ENCODE data around the gene SMC6.

SMC6 gene

GRCh38 chr2:17717666-17718065 is 35.9 kb downstream of the SMC6 start:
- no peak for TF ChIP-seq POLR2AphosphoS5 (IDR thresholded peaks at IDR 0.05; ENCODE audit: low read depth, low read length)
- no peak for TF ChIP-seq FOXP2 (optimal IDR thresholded peaks at IDR 0.05; ENCODE audit: borderline replicate concordance, extremely low read depth, extremely low read length, insufficient read depth)
- TF ChIP-seq SIN3A (IDR thresholded peaks at IDR 0.05; ENCODE audit: borderline replicate concordance, insufficient read depth, low read length): no peak
- no peak for TF ChIP-seq TAF1 (IDR thresholded peaks at IDR 0.05; ENCODE audit: borderline replicate concordance, insufficient read depth, low read length)
- TF ChIP-seq REST (IDR thresholded peaks at IDR 0.05; ENCODE audit: insufficient read depth in 1 of 2, low read depth in 2 of 2, low read length in 2 of 2): no peak

- TF ChIP-seq FOXP2 (optimal IDR thresholded peaks at IDR 0.05; ENCODE audit: borderline replicate concordance, extremely low read depth, extremely low read length, insufficient read depth): no peak
These were observed 40.3 kb downstream of the SMC6 start for GRCh38 chr2:17713291-17713690.

GRCh38 chr2:17710547-17711248 is 42.9 kb downstream of the SMC6 start:
- no peak for TF ChIP-seq SIN3A (IDR thresholded peaks at IDR 0.05; ENCODE audit: borderline replicate concordance, insufficient read depth, low read length)
- TF ChIP-seq FOXP2 (optimal IDR thresholded peaks at IDR 0.05; ENCODE audit: borderline replicate concordance, extremely low read depth, extremely low read length, insufficient read depth): no peak
- TF ChIP-seq POLR2AphosphoS5 (IDR thresholded peaks at IDR 0.05; ENCODE audit: low read depth, low read length): no peak
- no peak for TF ChIP-seq REST (IDR thresholded peaks at IDR 0.05; ENCODE audit: insufficient read depth in 1 of 2, low read depth in 2 of 2, low read length in 2 of 2)
- TF ChIP-seq TAF1 (IDR thresholded peaks at IDR 0.05; ENCODE audit: borderline replicate concordance, insufficient read depth, low read length): no peak

GRCh38 chr2:17709897-17710296 is 43.7 kb downstream of the SMC6 start:
- TF ChIP-seq POLR2AphosphoS5 (IDR thresholded peaks at IDR 0.05; ENCODE audit: low read depth, low read length): no peak
- no peak for TF ChIP-seq SIN3A (IDR thresholded peaks at IDR 0.05; ENCODE audit: borderline replicate concordance, insufficient read depth, low read length)
- no peak for TF ChIP-seq REST (IDR thresholded peaks at IDR 0.05; ENCODE audit: insufficient read depth in 1 of 2, low read depth in 2 of 2, low read length in 2 of 2)
- no peak for TF ChIP-seq TAF1 (IDR thresholded peaks at IDR 0.05; ENCODE audit: borderline replicate concordance, insufficient read depth, low read length)
- no peak for TF ChIP-seq FOXP2 (optimal IDR thresholded peaks at IDR 0.05; ENCODE audit: borderline replicate concordance, extremely low read depth, extremely low read length, insufficient read depth)

GRCh38 chr2:17708501-17708900 is 45.1 kb downstream of the SMC6 start:
- TF ChIP-seq REST (IDR thresholded peaks at IDR 0.05; ENCODE audit: insufficient read depth in 1 of 2, low read depth in 2 of 2, low read length in 2 of 2) (no peak), SIN3A (IDR thresholded peaks at IDR 0.05; ENCODE audit: borderline replicate concordance, insufficient read depth, low read length) (no peak), FOXP2 (optimal IDR thresholded peaks at IDR 0.05; ENCODE audit: borderline replicate concordance, extremely low read depth, extremely low read length, insufficient read depth) (no peak), TAF1 (IDR thresholded peaks at IDR 0.05; ENCODE audit: borderline replicate concordance, insufficient read depth, low read length) (no peak), POLR2AphosphoS5 (IDR thresholded peaks at IDR 0.05; ENCODE audit: low read depth, low read length) (no peak)
